Suppressor macrophage treated with lipopolysaccharide for 1 hour (primary cell): Measurements from ENCODE around the gene NXPH3.

Source experiments
- DNase-seq, 3 donors: peaks; one replicate each; pipeline ENCODE4 v3.0.0-alpha.2; 2020 to 2022

Gene NXPH3

GRCh38 chr17:49630113-49630900 is 54.6 kb downstream of the NXPH3 start:
- no peak for DNase-seq

- no peak for DNase-seq
These were observed 55.8 kb downstream of the NXPH3 start for GRCh38 chr17:49631496-49631895.
